GM23338 (cell line): ENCODE measurements around the gene FXYD2. TPM values are rescaled to one million over a fixed set of nuclear protein-coding genes. Genes with fewer than 3 reads are reported as not detected.

ENCODE experiments used
- ATAC-seq: fragments of 200-7000 bp; cut with Tn5 transposase; 3 replicates; pipeline ENCODE4 v1.9.1; 2020
- DNase-seq: peaks from one replicate; pipeline ENCODE4 v3.0.0-alpha.2; 2015; ENCODE audit warnings: low spot score
- H2AFZ ChIP-seq: fragments of 200-600 bp; sonication (generic); 2 replicates; pipeline ENCODE4 v1.8.0; 2016; ENCODE audit warnings: antibody characterized with exemption, mild to moderate bottlenecking, moderate library complexity
- H3F3A ChIP-seq: fragments of 200-600 bp; sonication (generic); replicated peaks from 2 replicates; pipeline ENCODE4 v1.8.0; 2017; ENCODE audit warnings: antibody characterized with exemption, mixed run types, low read depth
- H3K27ac ChIP-seq: fragments of 200-600 bp; sonication (generic); 2 replicates; pipeline ENCODE4 v1.6.1; 2016; ENCODE audit warnings: low read depth
- H3K27me3 ChIP-seq: fragments of 200-600 bp; sonication (generic); 2 replicates; pipeline ENCODE4 v1.8.0; 2016; ENCODE audit warnings: mild to moderate bottlenecking, mixed run types, moderate library complexity; ENCODE audit not compliant: insufficient read depth
- H3K36me3 ChIP-seq: fragments of 200-600 bp; sonication (generic); 2 replicates; pipeline ENCODE4 v1.8.0; 2016; ENCODE audit warnings: mild to moderate bottlenecking; ENCODE audit not compliant: insufficient read depth
- H3K4me1 ChIP-seq: fragments of 200-600 bp; sonication (generic); 2 replicates; pipeline ENCODE4 v1.8.0; 2016; ENCODE audit warnings: mild to moderate bottlenecking, moderate library complexity; ENCODE audit not compliant: insufficient read depth
- H3K4me2 ChIP-seq: fragments of 200-600 bp; sonication (generic); 2 replicates; pipeline ENCODE4 v1.7.1; 2017; ENCODE audit warnings: mixed run types
- H3K4me3 ChIP-seq: fragments of 200-600 bp; sonication (generic); 2 replicates; pipeline ENCODE4 v1.6.1; 2016; ENCODE audit warnings: mixed run types
- H3K79me2 ChIP-seq: fragments of 200-600 bp; sonication (generic); replicated peaks from 2 replicates; pipeline ENCODE4 v1.8.0; 2017; ENCODE audit warnings: mild to moderate bottlenecking; ENCODE audit not compliant: insufficient read depth
- H3K9me2 ChIP-seq: fragments of 200-600 bp; sonication (generic); 2 replicates; pipeline ENCODE4 v1.8.0; 2017; ENCODE audit not compliant: insufficient read depth
- H4K20me1 ChIP-seq: fragments of 200-600 bp; sonication (generic); replicated peaks from 2 replicates; pipeline ENCODE4 v1.8.0; 2017; ENCODE audit warnings: mild to moderate bottlenecking; ENCODE audit not compliant: insufficient read depth
- H3K27ac Mint-ChIP-seq: 2 replicates; pipeline ENCODE4 v1.8.0; 2020; ENCODE audit warnings: inconsistent platforms, mild to moderate bottlenecking, moderate library complexity, mixed read lengths
- H3K27me3 Mint-ChIP-seq: 3 replicates; pipeline ENCODE4 v1.8.0; 2022; ENCODE audit warnings: low read depth, mild to moderate bottlenecking, moderate library complexity, mixed read lengths, inconsistent platforms; ENCODE audit not compliant: insufficient read depth, poor library complexity
- H3K36me3 Mint-ChIP-seq: 3 replicates; pipeline ENCODE4 v1.8.0; 2021; ENCODE audit warnings: low read depth, mild to moderate bottlenecking, inconsistent platforms, moderate library complexity, mixed read lengths
- H3K4me1 Mint-ChIP-seq: 3 replicates; pipeline ENCODE4 v1.8.0; 2020; ENCODE audit warnings: mild to moderate bottlenecking, inconsistent platforms, mixed read lengths
- H3K4me3 Mint-ChIP-seq: 3 replicates; pipeline ENCODE4 v1.8.0; 2021; ENCODE audit warnings: moderate library complexity, mild to moderate bottlenecking, inconsistent platforms, mixed read lengths
- H3K9me3 Mint-ChIP-seq: 3 replicates; pipeline ENCODE4 v1.8.0; 2020; ENCODE audit warnings: moderate library complexity, mild to moderate bottlenecking, inconsistent platforms, mixed read lengths
- CREB1 ChIP-seq: fragments of 250-450 bp; sonication (Bioruptor Pico); IDR thresholded peaks from 2 replicates; pipeline ENCODE4 v1.5.0; 2020; ENCODE audit warnings: low read depth, mild to moderate bottlenecking, moderate library complexity
- CTCF ChIP-seq, 2 experiments: fragments of 200-600 bp in 1 of 2; sonication (generic) in 1 of 2; conservative IDR thresholded peaks; 2 replicates each; pipeline versions ENCODE4 v1.5.1 to v1.6.1; 2016 to 2017; ENCODE audit warnings: antibody characterized with exemption in 2 of 2, low read depth in 2 of 2, mild to moderate bottlenecking in 2 of 2, moderate library complexity in 1 of 2
- ETS1 ChIP-seq: IDR thresholded peaks from 2 replicates; pipeline ENCODE4 v1.6.1; 2016; ENCODE audit warnings: antibody characterized with exemption
- EZH2 ChIP-seq: fragments of 200-600 bp; sonication (generic); IDR thresholded peaks from one replicate; pipeline ENCODE4 v1.8.0; 2017; ENCODE audit warnings: antibody characterized with exemption, mild to moderate bottlenecking, low read depth; ENCODE audit not compliant: unreplicated experiment
- EZH2phosphoT487 ChIP-seq: fragments of 200-600 bp; sonication (generic); IDR thresholded peaks from one replicate; pipeline ENCODE4 v1.8.1; 2018; ENCODE audit warnings: antibody characterized with exemption; ENCODE audit not compliant: unreplicated experiment
- JUNB ChIP-seq: IDR thresholded peaks from one replicate; pipeline ENCODE4 v1.6.1; 2016; ENCODE audit warnings: antibody characterized with exemption; ENCODE audit not compliant: unreplicated experiment
- NANOG ChIP-seq: IDR thresholded peaks from 2 replicates; pipeline ENCODE4 v1.6.1; 2016; ENCODE audit warnings: antibody characterized with exemption, borderline replicate concordance
- POLR2AphosphoS5 ChIP-seq: IDR thresholded peaks from 2 replicates; pipeline ENCODE4 v1.6.1; 2016; ENCODE audit warnings: antibody characterized with exemption, low read depth
- REST ChIP-seq: IDR thresholded peaks from one replicate; pipeline ENCODE4 v1.6.1; 2018; ENCODE audit warnings: antibody characterized with exemption; ENCODE audit not compliant: unreplicated experiment
- STAT1 ChIP-seq: IDR thresholded peaks from one replicate; pipeline ENCODE4 v1.6.1; 2016; ENCODE audit warnings: antibody characterized with exemption; ENCODE audit not compliant: unreplicated experiment
- ZNF114 ChIP-seq: fragments of 250-450 bp; sonication (Bioruptor Pico); IDR thresholded peaks from 2 replicates; pipeline ENCODE4 v1.5.0; 2020; ENCODE audit warnings: mild to moderate bottlenecking, moderate library complexity
- ZNF331 ChIP-seq: fragments of 250-450 bp; sonication (Bioruptor Pico); IDR thresholded peaks from 2 replicates; pipeline ENCODE4 v1.5.0; 2020; ENCODE audit warnings: low read depth, mild to moderate bottlenecking, moderate library complexity
- polyA plus RNA-seq: library from polyadenylated mRNA; unstranded; fragments of >200 nt; fragmentation: Nextera tagmentation; extraction: Ambion mirVana; gene quantifications from 2 replicates; pipeline ENCODE4 v1.2.1, GENCODE V29; 2016
- total RNA-seq: library from RNA; depleted of rRNA; stranded (reverse); fragments of >200 nt; shearing (Covaris generic); gene quantifications from 2 replicates; pipeline ENCODE4 v1.2.3, GENCODE V29; 2014

The FXYD2 gene
- total and polyA plus RNA-seq, 2 experiments from 2014 or later, result 0.59 to 1.4 TPM

GRCh38 chr11:117860139-117860538 is 35.6 kb upstream of the FXYD2 start:
- peaks cover 18% of the 10 kb centered on the region for H3K4me1 ChIP-seq
- H2AFZ ChIP-seq, result no peak overlapping the region
- H3K36me3 Mint-ChIP-seq, result no peaks in the 10 kb centered on the region
- no peak for ATAC-seq
- no peak overlapping the region for H3K27ac Mint-ChIP-seq
- peaks cover 9% of the 10 kb centered on the region for H4K20me1 ChIP-seq
- H3K27ac ChIP-seq, result no peak overlapping the region
- H3K4me2 ChIP-seq, result no peak overlapping the region
- TF ChIP-seq NANOG, result no peak
- no peak for TF ChIP-seq ETS1
- TF ChIP-seq CTCF (conservative IDR thresholded peaks at IDR 0.05; ENCODE audit: low read depth in 2 of 2), result no peak
- no peak for TF ChIP-seq EZH2
- TF ChIP-seq ZNF114 (CRISPR knock-in tag), result no peak
- TF ChIP-seq REST, result no peak
- H3K4me1 Mint-ChIP-seq, result peaks cover 34% of the 10 kb centered on the region
- H3K79me2 ChIP-seq, result peaks cover 26% of the 10 kb centered on the region
- no peaks in the 10 kb centered on the region for H3K27me3 ChIP-seq
- peaks cover 3% of the 10 kb centered on the region for H3K27me3 Mint-ChIP-seq
- H3K4me3 Mint-ChIP-seq, result no peak overlapping the region
- H3K9me3 Mint-ChIP-seq, result no peaks in the 10 kb centered on the region; the same call in 2 of the 3 replicates
- no peak for DNase-seq
- no peaks in the 10 kb centered on the region for H3F3A ChIP-seq
- H3K9me2 ChIP-seq, result no peaks in the 10 kb centered on the region
- no peaks in the 10 kb centered on the region for H3K36me3 ChIP-seq
- H3K4me3 ChIP-seq, result no peak overlapping the region

GRCh38 chr11:117859488-117860112 is 35.1 kb upstream of the FXYD2 start:
- no peak for TF ChIP-seq ZNF114 (CRISPR knock-in tag)
- no peak for TF ChIP-seq NANOG
- TF ChIP-seq REST, result no peak
- TF ChIP-seq ZNF331 (CRISPR knock-in tag), result no peak
- TF ChIP-seq EZH2phosphoT487, result no peak
- no peak for TF ChIP-seq JUNB
- TF ChIP-seq POLR2AphosphoS5, result no peak
- no peak for TF ChIP-seq STAT1
- no peak for TF ChIP-seq ETS1
- TF ChIP-seq CREB1 (CRISPR knock-in tag), result no peak
- H3K4me3 ChIP-seq, result no peak overlapping the region
- no peaks in the 10 kb centered on the region for H3K27me3 ChIP-seq
- peaks cover 3% of the 10 kb centered on the region for H3K27me3 Mint-ChIP-seq
- no peaks in the 10 kb centered on the region for H3F3A ChIP-seq
- peaks cover 9% of the 10 kb centered on the region for H4K20me1 ChIP-seq
- no peak overlapping the region for H2AFZ ChIP-seq
- peaks cover 18% of the 10 kb centered on the region for H3K4me1 ChIP-seq
- H3K36me3 Mint-ChIP-seq, result no peaks in the 10 kb centered on the region
- H3K36me3 ChIP-seq, result no peaks in the 10 kb centered on the region
- no peak overlapping the region for H3K27ac ChIP-seq
- no peak overlapping the region for H3K4me2 ChIP-seq
- no peaks in the 10 kb centered on the region; the same call in 2 of the 3 replicates for H3K9me3 Mint-ChIP-seq
- DNase-seq (no peak), ATAC-seq (no peak)
- peaks cover 35% of the 10 kb centered on the region for H3K4me1 Mint-ChIP-seq
- H3K9me2 ChIP-seq, result no peaks in the 10 kb centered on the region
- H3K4me3 Mint-ChIP-seq, result no peak overlapping the region
- peaks cover 23% of the 10 kb centered on the region for H3K79me2 ChIP-seq
- no peak overlapping the region for H3K27ac Mint-ChIP-seq
